ENCODE measurements around the gene DLGAP1. TPM values are rescaled to one million over a fixed set of nuclear protein-coding genes. Genes with fewer than 3 reads are reported as not detected.

DLGAP1 gene
- total RNA-seq, 1 donor from 2014 or later = 18.5 TPM

- no peaks in the 10 kb centered on the region for H3K36me3 ChIP-seq
- no peak overlapping the region for H3K27ac ChIP-seq
- H2AFZ ChIP-seq (replicated peaks) = no peak overlapping the region
- H3K4me3 ChIP-seq = no peak overlapping the region
- H3K36me3 Mint-ChIP-seq = peaks cover 1% of the 10 kb centered on the region
- H3K4me2 ChIP-seq = no peak overlapping the region
- H3K27me3 ChIP-seq = no peaks in the 10 kb centered on the region
- H3K9me3 ChIP-seq (ENCODE audit: low read depth) = no peaks in the 10 kb centered on the region
- no peaks in the 10 kb centered on the region for H3K9me3 Mint-ChIP-seq
- no peak overlapping the region for H3K9ac ChIP-seq
- no peaks in the 10 kb centered on the region for H4K20me1 ChIP-seq (ENCODE audit: low read depth)
- peaks cover 3% of the 10 kb centered on the region for H3F3A ChIP-seq (ENCODE audit: low read depth)
- DNase-seq (ENCODE audit: low spot score) = no peak
- H3K27me3 Mint-ChIP-seq (ENCODE audit: insufficient read depth, low read depth) = no peaks in the 10 kb centered on the region
- H3K4me3 Mint-ChIP-seq = no peak overlapping the region
- H3K4me1 ChIP-seq = no peaks in the 10 kb centered on the region
- H3K79me2 ChIP-seq (ENCODE audit: low read depth) = peaks cover 74% of the 10 kb centered on the region
- no peak overlapping the region for H3K27ac Mint-ChIP-seq
- TF ChIP-seq EZH2phosphoT487 (IDR thresholded peaks at IDR 0.05) = no peak
- TF ChIP-seq EZH2 (IDR thresholded peaks at IDR 0.05) = no peak
- no peak for TF ChIP-seq CTCF (IDR thresholded peaks at IDR 0.05)
- peaks cover 2% of the 10 kb centered on the region for H3K4me1 Mint-ChIP-seq
Observed at GRCh38 chr18:4430836-4431235, 24.3 kb downstream of the DLGAP1 start.

DNA sequence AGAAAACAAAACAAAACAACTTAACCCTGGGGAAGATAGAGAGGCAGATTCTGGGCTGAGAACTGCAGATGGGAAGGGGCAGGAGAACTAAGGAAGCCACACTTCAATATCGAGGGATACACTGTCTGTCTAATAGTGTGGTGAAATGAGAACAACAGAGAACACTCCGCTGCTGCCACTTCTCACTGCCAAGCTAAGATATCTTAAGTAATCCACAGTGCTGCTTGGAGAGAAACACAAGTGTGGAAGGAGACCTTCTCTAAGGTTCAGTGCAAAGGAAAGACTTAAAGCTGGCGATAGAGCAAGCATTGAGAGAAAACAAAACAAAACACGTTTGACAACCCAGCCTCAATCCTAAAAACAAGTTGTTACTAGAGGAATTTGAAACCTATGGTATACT, 37.4 kb downstream of the DLGAP1 start:
- Histone ChIP-seq H3K4me2 (no peak overlapping the region), H3K9ac (no peak overlapping the region), H3K27ac (no peak overlapping the region), H2AFZ (replicated peaks) (no peak overlapping the region), H3F3A (ENCODE audit: low read depth) (no peaks in the 10 kb centered on the region), H3K36me3 (peaks cover 4% of the 10 kb centered on the region), H3K9me3 (ENCODE audit: low read depth) (peaks cover 9% of the 10 kb centered on the region), H3K4me3 (no peak overlapping the region), H4K20me1 (ENCODE audit: low read depth) (no peaks in the 10 kb centered on the region), H3K4me1 (no peaks in the 10 kb centered on the region), H3K27me3 (no peaks in the 10 kb centered on the region), H3K79me2 (ENCODE audit: low read depth) (peaks cover 84% of the 10 kb centered on the region)
- no peak overlapping the region for H3K4me3 Mint-ChIP-seq
- TF ChIP-seq EZH2phosphoT487 (IDR thresholded peaks at IDR 0.05) = no peak
- no peak for TF ChIP-seq EZH2 (IDR thresholded peaks at IDR 0.05)
- no peak for TF ChIP-seq CTCF (IDR thresholded peaks at IDR 0.05)
- H3K9me3 Mint-ChIP-seq = peaks cover 2% of the 10 kb centered on the region
- DNase-seq (ENCODE audit: low spot score) = no peak
- peaks cover 2% of the 10 kb centered on the region for H3K27me3 Mint-ChIP-seq (ENCODE audit: insufficient read depth, low read depth)
- no peaks in the 10 kb centered on the region for H3K36me3 Mint-ChIP-seq
- H3K4me1 Mint-ChIP-seq = no peaks in the 10 kb centered on the region
- no peak overlapping the region for H3K27ac Mint-ChIP-seq

- Histone ChIP-seq H3K4me3 (no peak overlapping the region), H3F3A (ENCODE audit: low read depth) (no peaks in the 10 kb centered on the region), H2AFZ (replicated peaks) (no peak overlapping the region), H3K9ac (no peak overlapping the region), H3K4me1 (no peaks in the 10 kb centered on the region), H4K20me1 (ENCODE audit: low read depth) (no peaks in the 10 kb centered on the region), H3K79me2 (ENCODE audit: low read depth) (peaks cover 77% of the 10 kb centered on the region), H3K27me3 (no peaks in the 10 kb centered on the region), H3K36me3 (peaks cover 4% of the 10 kb centered on the region), H3K27ac (no peak overlapping the region), H3K9me3 (ENCODE audit: low read depth) (peaks cover 9% of the 10 kb centered on the region), H3K4me2 (no peak overlapping the region)
- no peak overlapping the region for H3K4me3 Mint-ChIP-seq
- H3K4me1 Mint-ChIP-seq = no peaks in the 10 kb centered on the region
- H3K27me3 Mint-ChIP-seq (ENCODE audit: insufficient read depth, low read depth) = peaks cover 2% of the 10 kb centered on the region
- no peak overlapping the region for H3K27ac Mint-ChIP-seq
- no peak for TF ChIP-seq CTCF (IDR thresholded peaks at IDR 0.05)
- TF ChIP-seq EZH2phosphoT487 (IDR thresholded peaks at IDR 0.05) = no peak
- TF ChIP-seq EZH2 (IDR thresholded peaks at IDR 0.05) = no peak
- no peak for DNase-seq (ENCODE audit: low spot score)
- peaks cover 2% of the 10 kb centered on the region for H3K9me3 Mint-ChIP-seq
- no peaks in the 10 kb centered on the region for H3K36me3 Mint-ChIP-seq
Observed at GRCh38 chr18:4416976-4417375, 38.1 kb downstream of the DLGAP1 start.
